ENCODE measurements around the gene GKN2. TPM values are rescaled to one million over a fixed set of nuclear protein-coding genes. Genes with fewer than 3 reads are reported as not detected.

Gene GKN2
- total and polyA plus RNA-seq, 4 donors = 9.1 TPM; not detected in 3

- WGBS = 93% methylated on average over 5 of the region's 5 CpGs
- H3K4me3 ChIP-seq (ENCODE audit: low read depth in 1 of 3, low read length in 3 of 3) = no peak overlapping the region
- no peak overlapping the region for H3K9ac ChIP-seq (ENCODE audit: low read depth in 1 of 2, low read length in 2 of 2)
- no peaks in the 10 kb centered on the region for H3K4me1 ChIP-seq (ENCODE audit: control insufficient read depth in 4 of 4, insufficient read depth in 4 of 4, low read length in 3 of 4)
- TF ChIP-seq EGR1 (IDR thresholded peaks at IDR 0.05; ENCODE audit: low read depth in 2 of 2) (no peak), YY1 (IDR thresholded peaks at IDR 0.05) (no peak), RXRA (IDR thresholded peaks at IDR 0.05) (no peak), NR2F2 (IDR thresholded peaks at IDR 0.05) (no peak), HNF4G (IDR thresholded peaks at IDR 0.05) (no peak), JUND (IDR thresholded peaks at IDR 0.05) (no peak), REST (IDR thresholded peaks at IDR 0.05) (no peak), SP1 (IDR thresholded peaks at IDR 0.05) (no peak), RAD21 (IDR thresholded peaks at IDR 0.05) (no peak), CTCF (IDR thresholded peaks at IDR 0.05; ENCODE audit: low read depth, low read length, missing input control) (no peak), TAF1 (conservative IDR thresholded peaks at IDR 0.05) (no peak), MAX (IDR thresholded peaks at IDR 0.05) (no peak), FOXA2 (IDR thresholded peaks at IDR 0.05) (no peak), FOXA1 (IDR thresholded peaks at IDR 0.05) (no peak), HNF4A (conservative IDR thresholded peaks at IDR 0.05) (no peak), ZBTB33 (IDR thresholded peaks at IDR 0.05) (no peak)
- H3K9me3 ChIP-seq (ENCODE audit: control insufficient read depth in 4 of 4, low read length in 3 of 4) = no peaks in the 10 kb centered on the region
- no peak for DNase-seq (ENCODE audit: low spot score)
- no peak overlapping the region for H3K27ac ChIP-seq (ENCODE audit: low read depth in 1 of 2, low read length in 2 of 2)
- H3K27me3 ChIP-seq (ENCODE audit: control insufficient read depth in 4 of 4, insufficient read depth in 4 of 4, low read length in 3 of 4) = no peaks in the 10 kb centered on the region
- peaks cover 0 to 1% (median 0%) of the 10 kb centered on the region in 4 donors for H3K36me3 ChIP-seq (ENCODE audit: control insufficient read depth in 4 of 4, insufficient read depth in 3 of 4, low read depth in 1 of 4, low read length in 3 of 4)
Measured at GRCh38 chr2:68937346-68938055, 15.2 kb downstream of the GKN2 start.

- DNase-seq (ENCODE audit: low spot score) = no peak
- Histone ChIP-seq H3K9ac (ENCODE audit: low read depth in 1 of 2, low read length in 2 of 2) (no peak overlapping the region), H3K9me3 (ENCODE audit: control insufficient read depth in 4 of 4, low read length in 3 of 4) (no peaks in the 10 kb centered on the region), H3K4me3 (ENCODE audit: low read depth in 1 of 3, low read length in 3 of 3) (no peak overlapping the region), H3K4me1 (ENCODE audit: control insufficient read depth in 4 of 4, insufficient read depth in 4 of 4, low read length in 3 of 4) (no peaks in the 10 kb centered on the region), H3K27ac (ENCODE audit: low read depth in 1 of 2, low read length in 2 of 2) (no peak overlapping the region), H3K27me3 (ENCODE audit: control insufficient read depth in 4 of 4, insufficient read depth in 4 of 4, low read length in 3 of 4) (no peaks in the 10 kb centered on the region), H3K36me3 (ENCODE audit: control insufficient read depth in 4 of 4, insufficient read depth in 3 of 4, low read depth in 1 of 4, low read length in 3 of 4) (peaks cover 0 to 1% (median 0%) of the 10 kb centered on the region in 4 donors)
- TF ChIP-seq RAD21 (IDR thresholded peaks at IDR 0.05) (no peak), MAX (IDR thresholded peaks at IDR 0.05) (no peak)
- WGBS = 78% methylated on average over 1 of the region's 1 CpG
Measured at GRCh38 chr2:68936889-68937288, 15.8 kb downstream of the GKN2 start.
